Activated naive CD4-positive, alpha-beta T cell treated with anti-CD3 and anti-CD28 coated beads for 36 hours (primary cell): ENCODE results near the gene GATAD1. TPM values are rescaled to one million over a fixed set of nuclear protein-coding genes. Genes with fewer than 3 reads are reported as not detected.

Experiments
- CTCF ChIA-PET: fragments of 350-600 bp; sonication (Branson Sonifier 250); formaldehyde crosslinking; loops from one replicate; lab custom pipeline; 2021; ENCODE audit warnings: antibody characterized with exemption; lab: Charles Lee
- DNase-seq: peaks from one replicate; pipeline ENCODE4 v3.0.0-alpha.2; 2020
- H3K27ac Mint-ChIP-seq: one replicate; pipeline ENCODE4 v1.8.0; 2021; ENCODE audit warnings: mild to moderate bottlenecking, mixed read lengths
- H3K27me3 Mint-ChIP-seq: one replicate; pipeline ENCODE4 v1.8.0; 2021; ENCODE audit warnings: low read depth, mixed read lengths
- H3K36me3 Mint-ChIP-seq: one replicate; pipeline ENCODE4 v1.8.0; 2021; ENCODE audit warnings: low read depth, mixed read lengths
- H3K4me1 Mint-ChIP-seq: one replicate; pipeline ENCODE4 v1.8.0; 2021; ENCODE audit warnings: low read depth, mixed read lengths
- H3K4me3 Mint-ChIP-seq: one replicate; pipeline ENCODE4 v1.8.0; 2021; ENCODE audit warnings: mild to moderate bottlenecking, moderate library complexity, mixed read lengths
- H3K9me3 Mint-ChIP-seq: one replicate; pipeline ENCODE4 v1.8.0; 2021; ENCODE audit warnings: mixed read lengths
- intact Hi-C: fragments of 100-400 bp; cut with micrococcal nuclease; formaldehyde crosslinking; loops from one replicate; pipeline ENCODE4 v1.15.1; 2023
- total RNA-seq, 2 experiments: library from RNA; stranded (reverse); gene quantifications; one replicate each; pipeline ENCODE4 v1.2.3, GENCODE V29; 2021

GATAD1 gene
- total RNA-seq, 2 experiments from 2014 or later: 27.5 to 29.6 TPM

DNA sequence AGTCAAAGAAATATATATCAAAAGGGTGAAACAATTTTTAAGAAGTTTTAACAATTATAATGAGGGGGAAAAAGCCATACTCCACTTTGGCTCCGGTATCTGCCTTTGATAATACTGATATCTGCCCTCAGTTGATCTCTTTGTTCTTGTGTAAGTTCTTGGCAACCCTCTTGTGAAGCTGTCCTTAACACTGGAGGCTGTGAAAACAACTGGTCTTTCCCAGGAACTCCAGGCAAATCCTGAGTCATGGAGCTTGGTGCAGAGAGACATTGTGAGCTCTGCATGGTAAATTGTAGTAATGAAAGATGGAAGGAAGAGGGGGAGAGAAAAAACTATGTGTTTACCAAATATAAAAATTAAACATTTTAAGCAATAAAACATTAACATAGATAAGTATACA is 42.4 kb downstream of the GATAD1 start:
- CTCF ChIA-PET: interaction anchor here (0.8 kb wide), 1 partner anchor 1334 kb away, joined by 3 read pairs; no protein-coding TSS in a partner anchor
- intact Hi-C loops: no loop called here
- H3K4me1 Mint-ChIP-seq: no peaks in the 10 kb centered on the region
- peaks cover 11% of the 10 kb centered on the region for H3K36me3 Mint-ChIP-seq
- no peaks in the 10 kb centered on the region for H3K9me3 Mint-ChIP-seq
- H3K4me3 Mint-ChIP-seq: no peak overlapping the region
- H3K27me3 Mint-ChIP-seq: no peaks in the 10 kb centered on the region
- DNase-seq: no peak
- H3K27ac Mint-ChIP-seq: no peak overlapping the region

GRCh38 chr7:92496876-92497275 is 49.6 kb downstream of the GATAD1 start:
- H3K27me3 Mint-ChIP-seq: no peaks in the 10 kb centered on the region
- H3K27ac Mint-ChIP-seq: no peak overlapping the region
- no peaks in the 10 kb centered on the region for H3K4me1 Mint-ChIP-seq
- H3K36me3 Mint-ChIP-seq: peaks cover 19% of the 10 kb centered on the region
- CTCF ChIA-PET: no interaction called here
- H3K9me3 Mint-ChIP-seq: no peaks in the 10 kb centered on the region
- no peak for DNase-seq
- intact Hi-C loops: no loop called here
- no peak overlapping the region for H3K4me3 Mint-ChIP-seq

GRCh38 chr7:92498557-92498956 is 51.3 kb downstream of the GATAD1 start:
- no peak for DNase-seq
- H3K36me3 Mint-ChIP-seq: peaks cover 15% of the 10 kb centered on the region
- no peaks in the 10 kb centered on the region for H3K9me3 Mint-ChIP-seq
- H3K27me3 Mint-ChIP-seq: no peaks in the 10 kb centered on the region
- no peaks in the 10 kb centered on the region for H3K4me1 Mint-ChIP-seq
- intact Hi-C loops: no loop called here
- H3K4me3 Mint-ChIP-seq: no peak overlapping the region
- CTCF ChIA-PET: no interaction called here
- no peak overlapping the region for H3K27ac Mint-ChIP-seq

DNA sequence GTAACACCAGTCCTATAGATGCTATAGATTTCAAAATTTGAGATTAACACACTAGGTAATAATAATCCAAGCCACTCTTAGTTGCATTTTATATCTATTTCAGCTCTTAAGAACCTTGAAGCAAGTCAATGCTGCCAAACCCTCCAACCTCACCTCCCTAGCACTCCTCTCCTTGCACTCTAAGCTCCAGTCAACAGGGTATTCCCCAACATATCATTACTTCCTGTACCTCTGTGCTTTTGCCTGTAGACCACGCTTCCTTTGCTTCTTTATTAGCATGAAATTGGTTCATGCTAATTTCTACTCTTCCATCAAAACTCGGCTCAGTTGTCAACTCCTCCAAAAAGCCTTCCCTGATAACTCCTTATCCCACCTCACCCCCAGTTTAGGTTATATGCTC is 56.5 kb downstream of the GATAD1 start:
- DNase-seq: no peak
- H3K36me3 Mint-ChIP-seq: peaks cover 16% of the 10 kb centered on the region
- CTCF ChIA-PET: no interaction called here
- H3K4me1 Mint-ChIP-seq: peaks cover 4% of the 10 kb centered on the region
- no peak overlapping the region for H3K27ac Mint-ChIP-seq
- H3K9me3 Mint-ChIP-seq: no peaks in the 10 kb centered on the region
- no peaks in the 10 kb centered on the region for H3K27me3 Mint-ChIP-seq
- intact Hi-C loops: no loop called here
- H3K4me3 Mint-ChIP-seq: no peak overlapping the region

GRCh38 chr7:92504563-92504962 is 57.3 kb downstream of the GATAD1 start:
- Mint-ChIP-seq H3K9me3 (no peaks in the 10 kb centered on the region), H3K4me1 (peaks cover 4% of the 10 kb centered on the region), H3K27ac (no peak overlapping the region), H3K27me3 (no peaks in the 10 kb centered on the region), H3K36me3 (peaks cover 11% of the 10 kb centered on the region), H3K4me3 (no peak overlapping the region)
- DNase-seq: no peak
- CTCF ChIA-PET: no interaction called here
- intact Hi-C loops: no loop called here

GRCh38 chr7:92506363-92506762 is 59.1 kb downstream of the GATAD1 start:
- no peaks in the 10 kb centered on the region for H3K27me3 Mint-ChIP-seq
- H3K9me3 Mint-ChIP-seq: no peaks in the 10 kb centered on the region
- no peak overlapping the region for H3K4me3 Mint-ChIP-seq
- peaks cover 6% of the 10 kb centered on the region for H3K36me3 Mint-ChIP-seq
- peaks cover 4% of the 10 kb centered on the region for H3K4me1 Mint-ChIP-seq
- intact Hi-C loops: no loop called here
- no peak for DNase-seq
- H3K27ac Mint-ChIP-seq: no peak overlapping the region
- CTCF ChIA-PET: no interaction called here

- no peak overlapping the region for H3K27ac Mint-ChIP-seq
- H3K4me1 Mint-ChIP-seq: peaks cover 1% of the 10 kb centered on the region
- no peak overlapping the region for H3K4me3 Mint-ChIP-seq
- H3K36me3 Mint-ChIP-seq: peaks cover 11% of the 10 kb centered on the region
- H3K9me3 Mint-ChIP-seq: no peaks in the 10 kb centered on the region
- no peak for DNase-seq
- CTCF ChIA-PET: no interaction called here
- H3K27me3 Mint-ChIP-seq: no peaks in the 10 kb centered on the region
- intact Hi-C loops: no loop called here
Measured at GRCh38 chr7:92508946-92509345, 61.7 kb downstream of the GATAD1 start.

Other genes with a start within 250 kb of the GATAD1 start
- 10 to 100 TPM; 21.5 to 27.9 TPM for gene KRIT1, start 201.6 kb upstream of the GATAD1 start, total RNA-seq
- gene ANKIB1, start 201.5 kb upstream of the GATAD1 start, total RNA-seq: 10 to 100 TPM; 37.9 to 38.4 TPM
- not detected for gene ERVW-1, start 30.5 kb downstream of the GATAD1 start, total RNA-seq
- 10 to 100 TPM; 12.9 to 13.2 TPM for gene PEX1, start 81.0 kb downstream of the GATAD1 start, total RNA-seq
- 10 to 100 TPM; 11.3 to 12.9 TPM for gene RBM48, start 81.3 kb downstream of the GATAD1 start, total RNA-seq
- gene FAM133B, start 142.9 kb downstream of the GATAD1 start, total RNA-seq: 10 to 100 TPM; 21.6 to 25.3 TPM